Measurements from ENCODE around the gene BTBD6. TPM values are rescaled to one million over a fixed set of nuclear protein-coding genes. Genes with fewer than 3 reads are reported as not detected.

BTBD6 gene
- total and polyA plus RNA-seq, 2 of the 8 experiments (the other 6 are each of a cell fraction or from before 2014, with no cell fraction given) = 10.1 to 10.2 TPM

- TF ChIP-seq CREB1 (IDR thresholded peaks at IDR 0.05) = no peak
- TF ChIP-seq JUN (IDR thresholded peaks at IDR 0.05; ENCODE audit: low read depth, low read length) = no peak
- TF ChIP-seq TBP (IDR thresholded peaks at IDR 0.05; ENCODE audit: low read depth, low read length) = no peak
- no peak for TF ChIP-seq SAP30 (IDR thresholded peaks at IDR 0.05; ENCODE audit: insufficient read depth, insufficient replicate concordance, low read length)
These were observed 1.3 kb upstream of the BTBD6 start (continued) for GRCh38 chr14:105247026-105247425.

All from H1 (cell line).